ENCODE measurements around the gene CAPS. TPM values are rescaled to one million over a fixed set of nuclear protein-coding genes. Genes with fewer than 3 reads are reported as not detected.

CAPS gene
- total RNA-seq, 3 donors from 2014 or later = 9.4 to 19.0 (median 16.4) TPM

DNA sequence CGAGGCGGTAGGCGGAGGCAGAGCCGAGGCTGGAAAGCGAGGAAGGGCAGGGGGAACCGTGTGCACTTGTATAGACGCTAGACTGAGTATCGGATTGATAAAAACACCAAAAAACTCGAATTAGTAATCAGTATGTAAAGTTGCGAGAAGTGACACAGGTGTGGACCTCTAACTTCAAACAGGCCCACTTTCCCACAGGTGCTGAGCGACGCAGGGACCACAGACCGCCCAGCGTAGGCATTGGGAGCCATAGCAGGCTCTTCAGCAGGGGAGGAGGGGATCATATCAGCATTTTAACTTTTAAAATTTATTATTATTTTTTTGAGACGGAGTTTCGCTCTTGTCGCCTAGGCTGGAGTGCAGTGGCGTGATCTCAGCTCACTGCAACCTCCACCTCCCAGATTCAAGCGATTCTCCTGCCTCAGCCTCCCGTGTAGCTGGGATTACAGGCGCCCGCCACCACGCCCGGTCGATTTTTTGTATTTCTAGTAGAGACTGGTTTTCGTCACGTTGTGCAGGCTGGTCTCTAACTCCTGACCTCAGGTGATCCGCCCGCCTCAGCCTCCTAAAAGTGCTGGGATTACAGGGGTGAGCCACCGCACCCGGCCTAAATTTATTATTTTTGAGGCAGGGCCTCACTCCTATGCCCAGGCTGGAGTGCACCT, 8.8 kb upstream of the CAPS start:
- H3K4me3 ChIP-seq = peak overlapping the region; percentile 92 to 95 (median 93)
- H3K27ac ChIP-seq = peak overlapping the region; percentile 93
- H3K27me3 ChIP-seq = no peaks in the 10 kb centered on the region
- intact Hi-C loops (cut with DNase I; ENCODE audit: low total_unique reads) = loop anchor here (10.0 kb wide), 1 partner anchor 100 kb away; the partner anchor contains the start of gene NRTN
- TF ChIP-seq POLR2AphosphoS5 (IDR thresholded peaks at IDR 0.05) (no peak), POLR2A (IDR thresholded peaks at IDR 0.05) (no peak)
- TF ChIP-seq, protein P1, sequence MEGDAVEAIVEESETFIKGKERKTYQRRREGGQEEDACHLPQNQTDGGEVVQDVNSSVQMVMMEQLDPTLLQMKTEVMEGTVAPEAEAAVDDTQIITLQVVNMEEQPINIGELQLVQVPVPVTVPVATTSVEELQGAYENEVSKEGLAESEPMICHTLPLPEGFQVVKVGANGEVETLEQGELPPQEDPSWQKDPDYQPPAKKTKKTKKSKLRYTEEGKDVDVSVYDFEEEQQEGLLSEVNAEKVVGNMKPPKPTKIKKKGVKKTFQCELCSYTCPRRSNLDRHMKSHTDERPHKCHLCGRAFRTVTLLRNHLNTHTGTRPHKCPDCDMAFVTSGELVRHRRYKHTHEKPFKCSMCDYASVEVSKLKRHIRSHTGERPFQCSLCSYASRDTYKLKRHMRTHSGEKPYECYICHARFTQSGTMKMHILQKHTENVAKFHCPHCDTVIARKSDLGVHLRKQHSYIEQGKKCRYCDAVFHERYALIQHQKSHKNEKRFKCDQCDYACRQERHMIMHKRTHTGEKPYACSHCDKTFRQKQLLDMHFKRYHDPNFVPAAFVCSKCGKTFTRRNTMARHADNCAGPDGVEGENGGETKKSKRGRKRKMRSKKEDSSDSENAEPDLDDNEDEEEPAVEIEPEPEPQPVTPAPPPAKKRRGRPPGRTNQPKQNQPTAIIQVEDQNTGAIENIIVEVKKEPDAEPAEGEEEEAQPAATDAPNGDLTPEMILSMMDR (IDR thresholded peaks at IDR 0.05) = no peak
- DNase-seq (ENCODE audit: low spot score in 2 of 2) = no peak
- no peaks in the 10 kb centered on the region for H3K9me3 ChIP-seq
- H3K36me3 ChIP-seq = no peaks in the 10 kb centered on the region
- peaks cover 0 to 10% of the 10 kb centered on the region in 2 donors for H3K4me1 ChIP-seq

DNA sequence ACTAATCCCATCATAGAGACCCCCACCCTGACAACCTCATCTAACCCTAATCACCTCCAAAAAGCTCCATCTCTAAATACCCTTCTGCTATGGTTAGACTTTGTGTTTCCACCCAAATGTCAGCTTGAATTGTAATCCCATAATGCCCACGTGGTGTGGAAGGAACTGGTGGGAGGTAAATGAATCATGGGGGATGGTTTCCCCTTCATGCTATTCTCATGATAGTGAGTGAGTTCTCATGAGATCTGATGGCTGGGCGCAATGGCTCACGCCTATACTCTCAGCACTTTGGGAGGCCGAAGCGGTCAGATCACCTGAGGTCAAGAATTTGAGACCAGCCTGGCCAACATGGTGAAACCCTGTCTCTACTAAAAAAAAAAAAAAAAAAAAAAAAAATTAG, 6.8 kb upstream of the CAPS start:
- DNase-seq (ENCODE audit: low spot score in 2 of 2) = no peak
- H3K27ac ChIP-seq = no peak overlapping the region
- no peaks in the 10 kb centered on the region for H3K27me3 ChIP-seq
- peaks cover 0 to 10% of the 10 kb centered on the region in 2 donors for H3K4me1 ChIP-seq
- H3K9me3 ChIP-seq = no peaks in the 10 kb centered on the region
- intact Hi-C loops (cut with DNase I; ENCODE audit: low total_unique reads) = loop anchor here (10.0 kb wide), 1 partner anchor 102 kb away; the partner anchor contains the start of gene NRTN
- H3K36me3 ChIP-seq = no peaks in the 10 kb centered on the region
- no peak overlapping the region for H3K4me3 ChIP-seq
- TF ChIP-seq, protein P1 (IDR thresholded peaks at IDR 0.05) = no peak
- TF ChIP-seq POLR2A (IDR thresholded peaks at IDR 0.05) (no peak), POLR2AphosphoS5 (IDR thresholded peaks at IDR 0.05) (no peak)

DNA sequence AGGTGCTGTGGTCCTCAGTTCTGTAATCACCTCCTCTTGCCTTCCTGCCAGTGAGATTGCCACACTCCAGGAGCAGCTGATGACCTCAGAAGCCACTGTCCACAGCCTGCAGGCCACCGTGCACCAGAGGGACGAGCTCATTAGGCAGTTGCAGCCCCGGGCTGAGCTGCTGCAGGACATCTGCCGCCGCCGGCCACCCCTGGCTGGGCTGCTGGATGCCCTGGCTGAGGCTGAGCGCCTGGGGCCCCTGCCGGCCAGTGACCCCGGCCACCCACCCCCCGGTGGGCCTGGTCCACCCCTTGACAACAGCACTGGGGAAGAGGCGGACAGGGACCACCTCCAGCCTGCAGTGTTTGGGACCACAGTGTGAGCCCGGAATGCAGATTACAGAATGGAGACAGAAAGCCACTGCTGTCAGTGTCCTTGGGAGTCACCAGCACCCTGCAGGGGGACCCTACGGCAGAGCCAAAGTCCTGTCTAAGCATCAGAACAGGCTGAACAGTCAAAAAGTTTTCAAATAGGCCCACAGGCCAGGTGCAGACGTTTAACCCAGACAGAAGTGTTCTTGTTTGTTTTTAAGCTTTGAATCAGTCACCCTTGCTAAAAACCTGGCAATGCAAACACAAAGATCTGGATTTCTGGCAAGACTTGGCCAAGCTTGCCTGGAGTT, 5.1 kb upstream of the CAPS start:
- H3K27me3 ChIP-seq = no peaks in the 10 kb centered on the region
- intact Hi-C loops (cut with DNase I; ENCODE audit: low total_unique reads) = loop anchor here (10.0 kb wide), 1 partner anchor 104 kb away; the partner anchor contains the start of gene NRTN
- H3K9me3 ChIP-seq = no peaks in the 10 kb centered on the region
- no peak for DNase-seq (ENCODE audit: low spot score in 2 of 2)
- TF ChIP-seq POLR2A (IDR thresholded peaks at IDR 0.05) (no peak), POLR2AphosphoS5 (IDR thresholded peaks at IDR 0.05) (no peak)
- TF ChIP-seq, protein P1 (IDR thresholded peaks at IDR 0.05) = no peak
- H3K4me3 ChIP-seq = no peak overlapping the region
- H3K4me1 ChIP-seq = peaks cover 0 to 5% of the 10 kb centered on the region in 2 donors
- H3K36me3 ChIP-seq = no peaks in the 10 kb centered on the region
- no peak overlapping the region for H3K27ac ChIP-seq

DNA sequence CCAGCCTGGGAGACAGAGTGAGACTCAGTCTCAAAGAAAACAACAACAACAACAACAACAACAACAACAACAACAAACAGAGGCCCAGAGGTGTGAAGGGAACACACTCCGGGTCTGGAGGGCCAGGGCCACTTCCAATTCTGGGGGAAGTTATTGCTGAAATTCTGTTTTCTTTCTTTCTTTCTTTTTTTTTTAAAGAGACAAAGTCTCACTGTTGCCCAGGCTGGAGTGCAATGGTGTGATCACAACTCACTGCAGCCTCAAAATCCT, 3.5 kb upstream of the CAPS start:
- Histone ChIP-seq H3K27ac (peak overlapping the region; percentile 36 to 37), H3K4me1 (peaks cover 2 to 17% of the 10 kb centered on the region in 2 donors), H3K36me3 (no peaks in the 10 kb centered on the region), H3K4me3 (no peak overlapping the region), H3K9me3 (no peaks in the 10 kb centered on the region), H3K27me3 (no peaks in the 10 kb centered on the region)
- intact Hi-C loops (cut with DNase I; ENCODE audit: low total_unique reads) = loop anchor here (5.0 kb wide), 1 partner anchor 837 kb away; no protein-coding TSS in a partner anchor
- no peak for DNase-seq (ENCODE audit: low spot score in 2 of 2)
- TF ChIP-seq POLR2A (IDR thresholded peaks at IDR 0.05) (no peak), POLR2AphosphoS5 (IDR thresholded peaks at IDR 0.05) (no peak)
- TF ChIP-seq, protein P1 (IDR thresholded peaks at IDR 0.05) = no peak

GRCh38 chr19:5911366-5911765, 2.7 kb upstream of the CAPS start:
- DNase-seq (ENCODE audit: low spot score in 2 of 2) = no peak

More at GRCh38 chr19:5911366-5911765, 2.7 kb upstream of the CAPS start:
- no peaks in the 10 kb centered on the region for H3K36me3 ChIP-seq
- H3K4me3 ChIP-seq = no peak overlapping the region
- TF ChIP-seq POLR2A (IDR thresholded peaks at IDR 0.05) (no peak), POLR2AphosphoS5 (IDR thresholded peaks at IDR 0.05) (no peak)
- TF ChIP-seq, protein P1 (IDR thresholded peaks at IDR 0.05) = no peak
- H3K9me3 ChIP-seq = no peaks in the 10 kb centered on the region
- H3K27me3 ChIP-seq = no peaks in the 10 kb centered on the region
- H3K4me1 ChIP-seq = peaks cover 10 to 17% of the 10 kb centered on the region in 2 donors
- intact Hi-C loops (cut with DNase I; ENCODE audit: low total_unique reads) = loop anchor here (5.0 kb wide), 1 partner anchor 836 kb away; no protein-coding TSS in a partner anchor
- no peak overlapping the region for H3K27ac ChIP-seq
